Measurements from ENCODE around the gene TK2. TPM values are rescaled to one million over a fixed set of nuclear protein-coding genes. Genes with fewer than 3 reads are reported as not detected.
A peak's percentile ranks its signal among the peaks of the same experiment; 100 is the strongest.

Gene TK2
- total and polyA plus RNA-seq, 9 of the 15 experiments (the other 6 are each of a cell fraction or from before 2014, with no cell fraction given), result 1.1 to 10.2 (median 5.3) TPM

DNA sequence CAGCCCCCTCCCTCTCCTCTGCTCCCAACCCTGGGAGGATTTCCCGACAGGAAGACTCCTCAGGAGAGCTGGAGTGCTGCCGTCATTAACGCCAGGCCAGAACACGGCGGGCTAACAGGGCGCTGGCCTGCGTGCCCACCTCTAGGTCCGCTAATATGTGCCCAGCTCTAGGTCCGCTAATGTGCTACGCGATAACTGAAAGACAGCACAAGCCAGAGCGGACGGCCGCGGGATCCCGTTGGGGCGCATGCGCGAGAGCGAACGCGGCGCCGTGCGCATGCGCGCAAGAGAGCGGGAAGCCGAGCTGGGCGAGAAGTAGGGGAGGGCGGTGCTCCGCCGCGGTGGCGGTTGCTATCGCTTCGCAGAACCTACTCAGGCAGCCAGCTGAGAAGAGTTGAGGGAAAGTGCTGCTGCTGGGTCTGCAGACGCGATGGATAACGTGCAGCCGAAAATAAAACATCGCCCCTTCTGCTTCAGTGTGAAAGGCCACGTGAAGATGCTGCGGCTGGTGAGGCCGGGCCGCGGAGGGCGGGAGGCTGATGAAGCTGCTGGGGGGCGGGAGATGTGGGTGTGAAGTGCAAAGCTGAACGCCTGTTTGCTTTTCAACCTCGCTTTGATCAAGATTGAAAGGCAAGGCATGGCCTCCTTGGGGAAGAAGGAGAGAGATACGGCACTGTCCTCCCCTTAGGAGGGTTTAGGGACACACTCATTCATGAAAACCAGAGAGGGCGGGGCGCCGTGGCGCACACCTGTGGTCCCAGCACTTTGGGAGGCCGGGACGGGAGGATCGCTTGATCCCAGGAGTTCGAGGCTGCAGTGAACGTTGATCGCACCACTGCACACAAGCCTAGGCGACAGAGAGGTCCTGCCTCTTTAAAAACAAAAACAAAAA, 2.6 kb upstream of the TK2 start, which contains the start of gene CKLF (continued):
- TF ChIP-seq FOSL1 (tag; conservative IDR thresholded peaks at IDR 0.05) (no peak), ZNF408 (CRISPR knock-in tag; IDR thresholded peaks at IDR 0.05; ENCODE audit: low read depth) (no peak), SREBF2 (CRISPR knock-in tag; IDR thresholded peaks at IDR 0.05) (peak; percentile 70; the same call in 1 of the 2 replicates), MYC (IDR thresholded peaks at IDR 0.05; ENCODE audit: low read depth, low read length) (peak; percentile 56), MYC (CRISPR knock-in tag; IDR thresholded peaks at IDR 0.05; ENCODE audit: borderline replicate concordance, low read depth) (0 out of 2 replicates have a peak, but pooled peaks have one; percentile 38), FOS (IDR thresholded peaks at IDR 0.05; ENCODE audit: extremely low read depth, insufficient read length) (no peak), MTA3 (IDR thresholded peaks at IDR 0.05; ENCODE audit: borderline replicate concordance) (peak; percentile 64; the same call in 1 of the 2 replicates), ZNF75A (CRISPR knock-in tag; IDR thresholded peaks at IDR 0.05) (no peak), ZNF239 (CRISPR knock-in tag; IDR thresholded peaks at IDR 0.05) (no peak), U2AF1 (optimal IDR thresholded peaks at IDR 0.05; ENCODE audit: low read depth, low read length) (no peak), KDM4B (IDR thresholded peaks at IDR 0.05; ENCODE audit: borderline replicate concordance in 2 of 2, low read depth in 1 of 2) (no peak), C11orf30 (IDR thresholded peaks at IDR 0.05; ENCODE audit: low read depth) (no peak), SAFB (IDR thresholded peaks at IDR 0.05; ENCODE audit: borderline replicate concordance, low read depth, low read length) (no peak), NUFIP1 (IDR thresholded peaks at IDR 0.05; ENCODE audit: partially characterized antibody) (no peak), RBM15 (IDR thresholded peaks at IDR 0.05; ENCODE audit: insufficient read depth, low read length) (no peak), ESRRB (CRISPR knock-in tag; IDR thresholded peaks at IDR 0.05; ENCODE audit: borderline replicate concordance) (no peak), JUNB (CRISPR knock-in tag; conservative IDR thresholded peaks at IDR 0.05) (no peak), PHB2 (IDR thresholded peaks at IDR 0.05; ENCODE audit: low read depth) (no peak), HDAC1 (IDR thresholded peaks at IDR 0.05) (peak in 1 of 2 experiments; percentile 91; a peak in 2 of 4 replicates), BCLAF1 (IDR thresholded peaks at IDR 0.05; ENCODE audit: borderline replicate concordance in 1 of 2, control insufficient read depth in 1 of 2, low read depth in 2 of 2, low read length in 1 of 2) (no peak), CEBPG (CRISPR knock-in tag; IDR thresholded peaks at IDR 0.05) (no peak; the same call in 1 of the 2 replicates), CEBPG (tag; conservative IDR thresholded peaks at IDR 0.05 in 1 of 2, IDR thresholded peaks at IDR 0.05 in 1 of 2) (no peak)
- TF ChIP-seq, protein P1, sequence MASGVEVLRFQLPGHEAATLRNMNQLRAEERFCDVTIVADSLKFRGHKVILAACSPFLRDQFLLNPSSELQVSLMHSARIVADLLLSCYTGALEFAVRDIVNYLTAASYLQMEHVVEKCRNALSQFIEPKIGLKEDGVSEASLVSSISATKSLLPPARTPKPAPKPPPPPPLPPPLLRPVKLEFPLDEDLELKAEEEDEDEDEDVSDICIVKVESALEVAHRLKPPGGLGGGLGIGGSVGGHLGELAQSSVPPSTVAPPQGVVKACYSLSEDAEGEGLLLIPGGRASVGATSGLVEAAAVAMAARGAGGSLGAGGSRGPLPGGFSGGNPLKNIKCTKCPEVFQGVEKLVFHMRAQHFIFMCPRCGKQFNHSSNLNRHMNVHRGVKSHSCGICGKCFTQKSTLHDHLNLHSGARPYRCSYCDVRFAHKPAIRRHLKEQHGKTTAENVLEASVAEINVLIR (CRISPR knock-in tag; IDR thresholded peaks at IDR 0.05), result no peak
- TF ChIP-seq, protein P2, sequence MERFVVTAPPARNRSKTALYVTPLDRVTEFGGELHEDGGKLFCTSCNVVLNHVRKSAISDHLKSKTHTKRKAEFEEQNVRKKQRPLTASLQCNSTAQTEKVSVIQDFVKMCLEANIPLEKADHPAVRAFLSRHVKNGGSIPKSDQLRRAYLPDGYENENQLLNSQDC (CRISPR knock-in tag; IDR thresholded peaks at IDR 0.05), result no peak
